GM19035 (cell line): ENCODE data around the gene NAT16.

ENCODE experiments used
- ATAC-seq: cut with Tn5 transposase; IDR thresholded peaks from one replicate; pipeline ENCODE4 v1.9.1; 2021; ENCODE audit not compliant: unreplicated experiment

Gene NAT16

GRCh38 chr7:101172005-101172853 lies 7.9 kb downstream of the NAT16 start:
- no peak for ATAC-seq

GRCh38 chr7:101171442-101171837 lies 8.7 kb downstream of the NAT16 start:
- ATAC-seq = no peak

GRCh38 chr7:101170617-101171441 lies 9.3 kb downstream of the NAT16 start:
- no peak for ATAC-seq

- ATAC-seq = no peak
Measured at GRCh38 chr7:101169838-101170551, 10.1 kb downstream of the NAT16 start.

- ATAC-seq = no peak
Measured at GRCh38 chr7:101169110-101169837, 10.8 kb downstream of the NAT16 start.

GRCh38 chr7:101168412-101169049 lies 11.6 kb downstream of the NAT16 start:
- ATAC-seq = no peak

- ATAC-seq = no peak
Measured at GRCh38 chr7:101167645-101168411, 12.3 kb downstream of the NAT16 start.

- ATAC-seq = no peak
Measured at GRCh38 chr7:101166909-101167644, 13.0 kb downstream of the NAT16 start.

- ATAC-seq = no peak
Measured at GRCh38 chr7:101166648-101166908, 13.5 kb downstream of the NAT16 start.

- ATAC-seq = no peak
Measured at GRCh38 chr7:101165958-101166647, 14.0 kb downstream of the NAT16 start.

- peak; percentile 69 for ATAC-seq
Measured at GRCh38 chr7:101165075-101165957, 14.8 kb downstream of the NAT16 start, which contains the start of gene VGF. Gene VGF, minus strand, starts transcription at chr7:101165569. Its CDS starts 726 bp downstream, at chr7:101164843.

- no peak for ATAC-seq
Measured at GRCh38 chr7:101164071-101164840, 15.8 kb downstream of the NAT16 start.

GRCh38 chr7:101163279-101164070 lies 16.6 kb downstream of the NAT16 start:
- ATAC-seq = no peak

- no peak for ATAC-seq
Measured at GRCh38 chr7:101162551-101163278, 17.4 kb downstream of the NAT16 start.
